Stimulated activated CD8-positive, alpha-beta memory T cell treated with anti-CD3 and anti-CD28 coated beads, Interleukin-15, amount 100 ng/mL, for 24 hours (primary cell): ENCODE measurements around the gene ARX.

Experiments used
- DNase-seq: peaks from one replicate; pipeline ENCODE4 v3.0.0-alpha.2; 2020; ENCODE audit warnings: low read depth

The ARX gene

DNA sequence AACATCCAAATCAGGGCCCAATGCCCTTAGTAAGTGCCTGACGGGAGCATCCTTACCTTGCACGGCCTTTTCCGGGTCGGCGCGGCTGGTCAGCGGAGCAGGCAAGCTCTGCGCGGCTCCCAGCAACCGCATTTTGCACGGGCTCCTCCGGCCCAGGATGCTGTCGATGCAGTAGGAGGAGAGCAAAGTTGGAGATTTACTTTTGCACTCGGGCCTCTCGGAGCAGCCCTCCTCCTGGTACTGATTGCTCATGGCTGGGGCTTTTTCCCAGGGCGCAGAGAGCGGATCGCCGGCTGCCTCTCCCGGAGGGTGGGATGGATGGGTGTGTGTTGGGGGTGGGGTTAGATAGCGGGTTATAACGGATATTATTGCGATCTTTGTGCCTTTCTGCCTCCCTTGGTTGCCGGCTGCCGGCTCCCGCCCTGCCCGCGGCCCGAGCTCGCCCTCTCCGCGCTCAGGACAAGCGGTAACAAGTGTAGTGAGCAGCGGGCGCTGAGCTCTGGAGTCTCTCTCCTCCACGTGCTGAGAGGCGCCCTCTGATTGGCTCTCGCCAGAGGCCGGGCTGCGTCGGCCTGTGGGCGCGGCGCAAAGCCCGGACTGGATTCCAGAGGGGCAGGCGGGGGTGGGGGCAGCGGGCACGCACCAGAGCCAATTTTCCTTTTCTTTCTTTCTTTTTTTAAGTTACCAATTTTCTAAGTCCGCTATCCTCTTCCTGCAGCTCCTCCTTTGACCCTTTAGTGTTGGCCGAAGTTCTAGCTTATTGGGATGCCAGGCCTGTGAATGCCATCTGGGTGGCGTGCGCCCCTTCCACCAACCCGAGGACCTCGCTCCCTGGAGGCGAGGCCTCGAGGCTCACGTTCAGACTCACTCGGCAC, at the start of gene ARX:
Gene ARX, minus strand, starts transcription at position 480 of the 875 bp plus-strand sequence. Its CDS starts 228 bp downstream, at position 252.
- no peak for DNase-seq

DNA sequence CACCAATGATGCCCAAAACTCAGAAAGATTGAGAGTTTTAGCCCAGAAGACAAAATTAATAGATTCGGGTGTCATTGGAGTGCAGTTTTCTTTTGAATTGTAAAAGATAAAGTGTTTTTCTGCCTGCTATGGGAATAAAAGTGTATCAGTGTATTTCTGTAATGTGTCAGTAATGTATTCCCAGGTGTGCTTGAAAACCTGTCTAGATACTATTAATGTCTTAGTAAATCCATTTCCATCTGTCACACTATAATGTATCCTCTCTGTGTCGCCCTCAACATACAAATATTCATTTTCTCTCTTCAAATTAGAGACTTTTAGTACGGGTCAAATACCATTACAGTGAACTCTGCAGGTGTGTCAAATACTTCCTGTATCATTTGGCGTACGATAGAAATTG, 43.5 kb upstream of the ARX start:
- DNase-seq: no peak

DNA sequence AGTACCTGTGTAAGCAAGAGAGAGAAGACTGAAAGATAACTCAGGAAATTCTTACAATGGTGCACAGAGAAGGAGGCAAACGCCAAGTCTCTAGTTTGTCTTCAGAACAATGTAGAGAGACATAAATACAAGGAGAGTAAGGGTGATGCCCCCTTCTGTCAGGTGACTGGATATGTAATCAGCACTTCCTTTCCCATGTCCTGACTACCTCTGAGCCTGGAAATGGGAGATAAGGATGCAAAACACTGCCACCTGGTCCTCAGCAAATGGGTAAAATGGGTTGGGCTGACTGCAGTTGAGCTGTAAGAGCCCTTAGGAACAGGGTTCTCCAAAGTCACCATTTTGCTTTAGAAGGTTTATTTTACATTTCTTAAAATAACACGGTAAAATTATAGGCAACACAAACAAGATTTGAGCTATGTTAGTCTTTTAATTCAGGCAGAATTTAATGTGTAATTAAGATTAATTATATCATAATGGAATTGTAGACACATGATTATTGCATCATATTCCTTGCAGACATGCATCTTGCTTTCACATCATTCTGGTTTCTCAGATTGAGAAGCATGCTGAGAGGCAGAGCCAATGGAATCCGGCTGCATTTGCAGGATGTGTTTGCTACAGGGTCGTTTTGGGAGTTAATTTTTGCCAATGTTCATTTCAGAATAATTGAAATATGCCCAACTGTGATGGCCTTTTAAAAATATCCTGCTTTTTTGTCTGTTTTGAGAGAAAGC, 37.2 kb upstream of the ARX start:
- no peak for DNase-seq

DNA sequence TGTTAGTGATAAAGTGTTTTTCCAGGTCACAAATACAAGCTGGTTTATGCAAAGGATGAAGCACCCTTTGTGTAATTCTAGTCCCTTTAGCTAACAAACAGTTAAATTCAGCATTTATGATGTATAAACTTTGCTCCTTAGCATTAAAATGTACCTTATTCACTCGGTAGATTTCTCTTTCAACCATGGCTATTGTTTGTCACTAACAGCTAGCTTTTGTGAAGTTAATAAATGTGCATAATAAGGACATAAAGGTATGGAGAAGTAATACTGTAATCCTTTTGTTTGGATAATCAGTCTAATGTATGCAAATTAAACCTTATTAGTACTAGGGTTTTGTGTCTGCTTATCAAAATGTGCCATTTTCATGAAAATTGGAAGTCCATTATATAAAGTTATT, 34.2 kb upstream of the ARX start:
- no peak for DNase-seq

DNA sequence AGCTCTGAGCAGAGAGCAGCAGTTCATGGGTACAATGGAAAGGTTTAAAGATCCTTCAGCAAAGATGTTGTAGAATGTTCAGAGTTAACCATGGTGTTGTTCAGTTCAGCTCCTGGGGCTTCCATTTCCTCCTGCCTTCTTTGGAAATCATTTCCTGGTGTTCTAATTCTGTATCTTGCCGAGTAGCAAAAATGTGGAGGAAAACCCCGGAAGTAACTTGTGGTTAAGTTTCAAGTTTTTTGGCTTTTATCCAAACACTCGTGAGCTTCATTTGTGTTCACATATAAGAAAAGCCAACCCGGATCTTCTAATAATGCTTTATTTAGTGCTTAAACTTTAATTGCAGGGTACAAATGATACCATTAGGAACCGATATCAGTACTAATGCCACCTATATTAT, 33.6 kb upstream of the ARX start:
- no peak for DNase-seq

DNA sequence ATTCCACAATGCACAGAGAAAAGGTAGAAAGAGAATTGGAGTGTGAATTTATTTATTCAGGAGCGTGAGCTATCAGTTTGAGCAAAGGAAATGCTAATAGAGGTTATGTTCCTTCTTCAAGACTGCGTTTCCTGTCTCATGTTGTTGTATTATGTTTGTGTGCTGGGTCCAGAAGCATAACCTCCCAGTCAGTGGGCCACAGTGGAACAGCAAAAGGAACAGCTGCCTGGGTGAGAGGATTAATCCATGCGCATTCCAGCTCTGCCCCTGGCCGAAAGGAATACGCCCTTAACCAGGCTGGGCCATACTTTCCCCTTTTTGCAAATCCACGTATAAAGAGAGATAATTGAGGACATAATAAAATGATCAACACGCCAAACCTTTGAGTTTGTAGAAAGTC, 32.4 kb upstream of the ARX start:
- DNase-seq: no peak

DNA sequence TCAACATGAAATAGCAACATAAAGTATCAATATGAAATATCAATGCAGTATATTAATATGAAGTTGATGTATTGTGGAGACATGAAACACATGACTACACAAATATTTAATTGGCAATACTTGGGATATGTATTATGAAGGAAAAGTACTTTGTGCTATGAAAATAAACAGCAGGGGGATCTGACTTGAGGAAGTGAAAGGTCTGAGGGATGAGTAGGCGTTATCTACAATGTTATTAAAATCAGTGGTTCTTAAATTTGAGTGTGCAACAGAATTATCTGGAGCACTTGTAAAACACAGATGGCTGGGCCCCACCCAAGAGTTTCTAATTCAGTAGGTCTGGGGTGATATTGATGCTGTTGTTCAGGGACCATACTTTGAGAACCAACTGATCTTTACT, 27.4 kb upstream of the ARX start:
- DNase-seq: no peak

DNA sequence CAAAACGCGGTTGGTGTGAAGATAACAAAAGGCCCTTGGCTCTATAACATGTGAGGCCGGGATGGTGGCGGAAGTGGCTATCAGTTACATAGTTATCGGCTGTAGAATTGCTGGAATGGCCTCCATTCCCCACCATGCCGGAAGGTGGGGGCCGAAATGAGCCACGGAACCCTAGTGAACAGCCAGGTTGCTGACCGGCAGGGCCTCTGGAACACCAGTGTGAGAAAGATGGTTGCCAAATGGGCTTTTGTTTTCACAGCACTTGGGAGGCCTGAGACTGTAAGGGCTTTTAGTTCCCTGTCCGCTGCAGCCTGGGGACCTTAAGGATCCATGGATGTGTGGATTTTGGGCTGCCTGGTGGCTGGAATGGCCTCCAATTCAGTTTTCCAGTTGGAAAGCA, 23.3 kb upstream of the ARX start:
- no peak for DNase-seq

DNA sequence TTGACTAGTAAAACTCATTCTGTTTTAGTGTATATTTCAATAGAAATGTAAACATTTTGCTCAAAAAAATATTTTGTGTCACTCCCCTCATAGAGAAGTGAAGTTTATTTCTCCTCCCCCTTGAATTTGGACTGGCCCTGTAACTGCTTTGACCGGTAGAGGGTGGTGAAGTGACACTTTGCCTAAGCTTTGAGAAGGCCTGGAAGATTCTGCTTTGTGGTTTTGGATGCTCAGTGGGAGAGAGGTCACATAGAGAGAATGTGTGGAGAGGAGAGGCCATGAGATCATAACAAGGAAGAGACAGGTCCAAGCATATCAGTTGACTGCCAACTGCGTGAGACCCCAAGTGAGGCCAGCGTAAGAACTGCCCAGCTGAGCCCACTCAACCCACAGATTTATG, 19.1 kb upstream of the ARX start:
- no peak for DNase-seq

DNA sequence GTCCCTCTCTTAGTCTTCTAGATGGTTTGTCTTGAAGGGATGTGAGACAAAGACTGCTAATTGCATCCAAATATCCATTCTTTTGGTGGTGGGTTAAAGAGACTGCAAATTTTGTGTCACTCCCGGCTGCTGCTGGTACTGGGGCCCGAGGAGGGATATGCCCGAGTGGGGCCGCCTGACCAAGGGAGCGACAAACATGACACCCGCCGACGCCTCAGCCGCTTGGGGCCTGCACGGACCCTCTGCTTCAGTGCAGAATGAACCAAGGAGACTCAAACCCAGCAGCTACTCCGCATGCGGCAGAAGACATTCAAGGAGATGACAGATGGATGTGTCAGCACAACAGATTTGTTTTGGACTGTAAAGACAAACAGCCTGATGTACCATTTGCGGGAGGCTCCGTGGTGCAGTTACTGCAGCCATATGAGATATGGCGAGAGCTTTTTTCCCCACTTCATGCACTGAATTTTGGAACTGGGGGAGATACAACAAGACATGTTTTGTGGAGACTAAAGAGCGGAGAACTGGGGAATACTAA, 13.6 kb upstream of the ARX start:
- no peak for DNase-seq

DNA sequence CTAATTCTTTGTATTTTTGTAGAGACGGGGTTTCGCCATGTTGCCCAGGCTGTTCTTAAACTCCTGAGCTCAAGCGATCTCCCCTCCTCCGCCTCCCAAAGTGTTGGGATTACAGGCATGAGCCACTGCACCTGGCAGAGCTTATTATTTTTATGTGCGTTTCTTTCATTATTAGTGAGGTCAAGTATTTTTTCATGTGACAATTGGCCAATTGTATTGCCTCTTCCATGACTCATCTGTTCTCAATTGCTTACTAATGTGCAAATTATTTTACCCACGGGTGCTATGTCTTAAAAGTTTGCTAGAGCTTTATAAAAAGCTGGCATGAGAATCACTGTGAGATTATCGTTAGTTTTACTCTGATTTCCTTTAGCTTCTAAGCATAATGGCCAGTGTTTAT, 13.0 kb upstream of the ARX start:
- no peak for DNase-seq

DNA sequence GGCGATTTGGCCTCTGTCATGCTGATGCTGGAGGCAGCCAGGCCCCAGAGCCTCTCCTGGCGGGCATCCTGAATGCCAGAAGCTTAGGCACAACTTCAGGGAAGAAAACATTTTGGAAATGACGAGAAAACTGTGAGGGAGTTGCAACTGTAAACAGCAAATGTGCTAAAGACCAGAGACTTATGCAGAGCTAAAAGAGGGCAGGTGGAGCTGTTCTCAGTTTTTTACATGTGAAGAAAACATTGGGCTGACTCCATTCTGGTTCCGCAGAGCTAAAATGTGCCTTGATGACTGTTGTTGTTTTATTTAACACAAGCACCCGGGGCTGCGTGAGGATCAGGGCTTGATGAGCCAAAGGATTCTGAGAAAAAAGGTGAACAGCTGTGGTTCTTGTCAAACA, 10.8 kb upstream of the ARX start:
- no peak for DNase-seq

DNA sequence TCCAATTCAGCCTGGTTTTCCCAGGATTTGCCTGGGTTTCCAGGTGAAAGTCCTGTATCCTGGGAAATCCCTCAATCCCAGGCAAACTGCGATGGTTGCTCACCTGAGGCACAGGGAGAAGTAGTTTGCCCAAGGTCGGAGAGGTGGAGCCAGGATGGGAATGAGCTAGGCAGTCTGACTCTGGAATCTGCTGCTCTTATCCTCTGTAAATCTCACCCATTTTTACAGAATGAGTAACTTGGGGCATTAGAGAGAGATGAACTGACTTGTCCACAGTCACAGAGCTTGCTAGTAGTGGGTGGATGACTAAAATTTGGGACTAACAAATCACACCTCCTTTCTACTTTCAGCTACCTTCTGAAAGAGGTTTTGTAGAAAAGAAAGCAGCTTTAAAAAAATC, 9.8 kb upstream of the ARX start:
- no peak for DNase-seq

DNA sequence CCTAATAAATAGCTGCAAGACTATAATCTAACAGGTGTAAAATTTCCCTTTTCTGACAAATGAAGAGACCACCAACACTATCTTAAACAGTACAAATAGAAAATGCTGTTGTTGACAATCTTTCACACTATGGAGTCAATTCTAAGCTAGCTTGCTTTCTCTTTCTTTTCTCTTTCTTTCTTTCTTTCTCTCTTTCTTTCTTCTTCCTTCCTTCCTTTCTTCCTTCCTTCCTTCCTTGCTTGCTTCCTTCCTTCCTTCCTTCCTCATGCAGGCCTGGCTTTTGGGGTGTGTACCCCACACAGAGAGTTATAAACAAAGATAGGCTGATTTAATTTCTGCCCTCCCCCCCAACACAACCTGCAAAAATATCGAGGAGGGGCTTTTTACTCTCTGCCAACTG, 8.1 kb upstream of the ARX start:
- no peak for DNase-seq

DNA sequence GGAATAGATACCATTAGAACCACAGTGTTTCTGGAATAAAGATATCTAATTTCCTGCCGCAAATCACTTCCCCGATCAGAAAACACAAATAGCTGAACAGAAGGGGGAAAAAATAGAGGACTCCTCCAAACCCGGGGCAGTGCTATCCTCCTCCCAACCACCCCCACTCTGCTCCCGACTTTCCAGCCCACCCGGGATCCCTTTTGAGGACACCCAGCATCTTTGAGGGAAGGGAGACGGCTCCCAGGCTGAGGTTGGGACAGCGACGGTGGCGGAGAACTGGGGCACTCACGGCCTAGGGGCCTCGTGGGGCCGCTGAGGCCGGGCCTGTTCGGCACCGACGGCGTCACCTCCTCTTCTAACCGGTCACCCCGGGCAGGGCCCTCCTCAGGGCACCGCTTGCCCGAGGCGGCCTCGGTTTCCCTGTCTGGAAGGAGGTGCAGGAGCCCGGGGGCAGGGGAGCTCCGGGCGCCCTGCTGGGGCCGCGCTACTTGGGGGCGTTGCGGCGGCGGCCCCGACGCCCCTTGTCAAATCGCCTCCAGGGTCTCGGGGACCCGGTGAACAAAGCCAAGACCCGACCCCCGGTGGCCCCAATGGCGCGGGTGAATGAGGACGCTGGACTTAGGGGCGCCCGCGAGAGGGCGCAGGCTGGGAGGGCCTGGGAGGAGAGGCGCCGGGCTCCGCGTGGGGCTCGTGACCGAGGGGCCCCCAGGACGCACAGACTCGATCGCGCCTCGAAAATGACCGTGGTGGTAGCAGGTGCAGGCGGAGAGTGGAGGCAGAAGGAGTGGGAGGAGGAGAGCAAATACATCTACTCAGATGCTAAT, 6.9 kb upstream of the ARX start:
- DNase-seq: no peak

DNA sequence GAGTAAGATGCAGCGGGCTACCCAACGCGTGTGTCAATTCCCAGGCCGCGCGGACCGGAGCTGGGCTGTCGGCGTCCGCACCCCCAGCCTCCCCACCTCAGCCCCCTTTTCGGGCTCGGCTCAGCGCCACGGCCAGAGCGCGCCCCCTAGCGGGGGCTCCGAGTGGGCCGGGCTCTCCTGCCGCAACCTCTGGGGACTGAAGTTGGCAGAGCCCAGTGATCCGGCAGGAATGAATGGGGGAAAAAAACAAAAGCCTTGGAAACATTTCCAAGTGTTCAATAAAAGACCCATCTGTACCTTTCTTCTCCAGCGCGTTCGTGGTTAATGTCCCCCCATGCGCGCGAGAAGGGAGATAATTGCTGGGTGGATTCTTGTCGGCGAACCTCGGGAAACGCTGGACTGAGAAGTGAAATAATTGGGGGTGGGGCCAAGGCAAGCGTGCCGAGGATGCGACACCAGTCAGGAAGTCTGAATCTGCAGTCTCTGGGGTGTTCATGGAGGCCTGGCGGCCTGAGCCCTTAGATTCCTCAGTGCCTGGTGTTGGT, 5.2 kb upstream of the ARX start:
- no peak for DNase-seq

DNA sequence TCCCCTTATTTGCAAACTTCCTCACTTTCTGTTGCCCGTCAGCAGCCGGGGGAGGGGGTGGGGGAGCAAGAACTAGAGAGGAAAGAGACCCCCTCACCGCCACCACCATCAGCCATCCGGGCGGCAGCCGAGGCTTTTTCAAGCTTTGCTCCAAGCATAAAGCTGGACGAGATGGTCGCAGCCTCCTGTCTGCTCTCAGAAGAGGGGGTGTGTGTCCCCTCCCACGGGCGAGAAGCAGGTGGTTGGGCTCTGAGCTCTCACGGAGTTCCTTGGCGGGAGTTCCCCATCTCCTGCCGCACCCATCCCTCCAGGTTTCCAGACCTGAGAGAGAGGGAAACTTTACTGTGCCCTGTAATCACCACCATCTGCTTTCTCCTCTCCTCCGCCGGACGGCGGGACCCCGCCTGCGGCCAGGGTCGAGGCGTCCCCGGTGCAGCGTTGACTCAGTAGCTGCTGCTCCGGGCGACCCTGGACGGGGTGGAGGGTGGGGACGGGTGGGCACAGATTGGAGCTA, 4.7 kb upstream of the ARX start:
- no peak for DNase-seq

DNA sequence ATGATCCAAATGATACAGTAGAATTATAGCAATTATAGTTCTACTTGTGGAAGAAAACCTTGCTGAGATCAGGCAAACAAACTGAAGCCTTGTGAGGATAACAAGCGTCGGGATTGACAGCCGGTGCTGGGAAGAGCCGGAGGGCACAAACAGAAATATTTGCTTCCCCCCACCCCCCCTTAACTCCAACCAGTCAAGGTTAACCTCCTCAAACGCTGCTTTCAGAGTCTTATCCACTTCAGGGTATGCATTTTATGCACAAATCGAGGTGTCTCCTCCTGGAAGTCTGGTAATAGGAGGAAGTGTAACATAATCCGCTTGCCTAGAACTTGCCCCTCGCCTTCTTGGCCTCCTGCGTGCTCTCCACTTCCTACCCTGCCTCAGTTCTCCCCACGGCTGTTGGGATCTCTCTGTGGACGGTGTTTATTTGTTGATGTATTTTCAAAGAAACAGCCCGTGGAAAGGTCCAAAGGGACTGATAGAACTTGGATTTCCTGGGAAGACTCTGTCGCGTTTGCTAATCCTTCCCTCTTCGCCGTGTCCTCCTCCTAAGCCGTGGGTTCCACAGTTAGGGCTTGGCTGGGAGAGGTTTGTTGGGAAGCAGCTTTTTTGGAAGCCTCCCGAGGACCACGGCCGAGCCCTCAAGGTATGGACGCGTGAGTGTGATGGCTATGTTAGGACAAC, 4.1 kb upstream of the ARX start:
- no peak for DNase-seq

DNA sequence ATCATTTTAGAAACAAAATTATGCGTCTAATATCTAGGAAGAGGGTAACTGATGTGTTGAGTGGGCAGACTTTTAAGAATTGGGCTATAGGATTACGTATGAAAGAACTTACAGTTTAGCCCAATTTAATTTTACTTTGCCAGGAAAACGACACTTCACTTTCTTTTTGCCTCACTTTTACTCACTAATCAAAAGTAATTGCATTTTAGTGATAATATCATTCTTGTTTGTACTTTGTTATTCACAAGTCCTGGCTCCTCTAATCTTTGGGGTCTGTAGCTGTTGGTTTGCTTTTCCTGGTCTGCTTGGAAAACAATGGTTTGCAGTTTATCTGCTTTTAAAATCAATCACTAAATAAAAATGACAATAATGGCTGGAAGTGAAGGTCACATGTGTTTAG, 2.9 kb upstream of the ARX start:
- DNase-seq: no peak

DNA sequence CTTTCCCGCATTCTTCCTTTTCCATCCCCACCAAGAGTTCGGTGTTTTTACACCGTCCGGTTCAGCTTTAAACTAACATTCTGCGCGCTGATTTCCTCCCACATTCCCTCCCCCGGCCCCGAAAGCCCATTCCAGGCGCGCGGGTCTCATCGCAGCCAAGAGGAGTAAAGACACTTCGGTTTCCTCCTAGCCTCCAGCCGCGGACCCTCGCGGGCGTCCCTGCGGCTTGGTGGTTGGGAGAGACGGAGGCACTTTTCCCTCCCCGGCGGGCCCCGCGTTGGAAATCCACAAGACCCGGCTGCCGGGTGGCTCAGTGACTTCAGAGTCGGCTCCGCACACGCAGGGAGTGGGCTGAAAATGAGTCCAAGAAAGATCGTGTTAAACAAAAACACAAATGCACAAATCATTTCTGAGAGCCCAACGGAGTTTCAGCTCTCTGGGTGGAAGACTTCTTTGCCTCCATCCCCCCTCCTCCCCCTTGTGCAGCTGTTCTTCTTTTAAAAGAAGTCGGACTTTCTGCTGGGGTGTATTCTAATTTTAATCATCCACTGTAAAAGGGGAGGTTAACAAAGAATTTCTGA, 2.0 kb upstream of the ARX start:
- DNase-seq: no peak
